Bronchial epithelial cell (primary cell): ENCODE measurements around the gene ZNF496. TPM values are rescaled to one million over a fixed set of nuclear protein-coding genes. Genes with fewer than 3 reads are reported as not detected.

Experiments used
- DNase-seq: peaks from one replicate; pipeline ENCODE4 v3.0.0-alpha.2; 2010; ENCODE audit warnings: low read depth
- FAIRE-seq: peaks from 2 replicates; lab custom pipeline; 2011; peaks lifted over from hg19 to GRCh38; lab: Jason Lieb, UNC
- H3K27me3 ChIP-seq: 2 replicates; pipeline ENCODE4 v1.5.1; 2011; ENCODE audit warnings: low read length; ENCODE audit not compliant: control insufficient read depth, insufficient read depth
- H3K36me3 ChIP-seq: 2 replicates; pipeline ENCODE4 v1.5.1; 2011; ENCODE audit warnings: low read length; ENCODE audit not compliant: control insufficient read depth, insufficient read depth
- H3K4me3 ChIP-seq: 2 replicates; pipeline ENCODE4 v1.5.1; 2011; ENCODE audit warnings: mild to moderate bottlenecking, low read depth, low read length, control low read depth
- CTCF ChIP-seq: IDR thresholded peaks from 2 replicates; pipeline ENCODE4 v1.5.1; 2011; ENCODE audit warnings: mild to moderate bottlenecking, moderate library complexity, low read length, control low read depth, inconsistent platforms; ENCODE audit not compliant: insufficient read depth, severe bottlenecking
- total RNA-seq: library from RNA; depleted of rRNA; stranded (reverse); fragments of >200 nt; gene quantifications from 2 replicates; pipeline ENCODE4 v1.2.1, GENCODE V29; 2014

Gene ZNF496
- total RNA-seq, 1 donor from 2014 or later, result 9.5 TPM

GRCh38 chr1:247300491-247301175 is 31.0 kb downstream of the ZNF496 start:
- Histone ChIP-seq H3K4me3 (no peak overlapping the region), H3K27me3 (no peaks in the 10 kb centered on the region), H3K36me3 (peaks cover 6% of the 10 kb centered on the region)
- no peak for TF ChIP-seq CTCF
- DNase-seq (no peak), FAIRE-seq (no peak)

GRCh38 chr1:247299723-247300381 is 31.8 kb downstream of the ZNF496 start:
- H3K36me3 ChIP-seq, result peaks cover 2% of the 10 kb centered on the region
- H3K4me3 ChIP-seq, result no peak overlapping the region
- DNase-seq (no peak), FAIRE-seq (no peak)
- TF ChIP-seq CTCF, result no peak
- H3K27me3 ChIP-seq, result no peaks in the 10 kb centered on the region

- Histone ChIP-seq H3K4me3 (no peak overlapping the region), H3K36me3 (peaks cover 1% of the 10 kb centered on the region), H3K27me3 (no peaks in the 10 kb centered on the region)
- FAIRE-seq, result no peak
- no peak for DNase-seq
- TF ChIP-seq CTCF, result no peak
Observed at GRCh38 chr1:247298701-247299100, 33.0 kb downstream of the ZNF496 start.

- Histone ChIP-seq H3K4me3 (no peak overlapping the region), H3K27me3 (no peaks in the 10 kb centered on the region), H3K36me3 (peaks cover 1% of the 10 kb centered on the region)
- DNase-seq, result no peak
- no peak for FAIRE-seq
- no peak for TF ChIP-seq CTCF
Observed at GRCh38 chr1:247298124-247298481, 33.6 kb downstream of the ZNF496 start.

- Histone ChIP-seq H3K4me3 (no peak overlapping the region), H3K36me3 (peaks cover under 1% of the 10 kb centered on the region), H3K27me3 (no peaks in the 10 kb centered on the region)
- no peak for FAIRE-seq
- TF ChIP-seq CTCF, result no peak
- DNase-seq, result no peak
Observed at GRCh38 chr1:247297263-247298123, 34.2 kb downstream of the ZNF496 start.
